Chondrocyte (in vitro differentiated cells): ENCODE measurements around the gene CTDNEP1. TPM values are rescaled to one million over a fixed set of nuclear protein-coding genes. Genes with fewer than 3 reads are reported as not detected.
A peak's percentile ranks its signal among the peaks of the same experiment; 100 is the strongest.
"Not testable (repeated sequence)": the region's sequence is repeated elsewhere in the genome, so short reads cannot be mapped to it uniquely, and the experiment has no call there.

Experiments used
- DNase-seq: peaks from one replicate; pipeline ENCODE4 v3.0.0; 2021; ENCODE audit warnings: mixed read lengths, low spot score
- H3K27ac Mint-ChIP-seq: one replicate; pipeline ENCODE4 v1.8.0; 2021; ENCODE audit warnings: mild to moderate bottlenecking, moderate library complexity, mixed read lengths; ENCODE audit not compliant: unreplicated experiment
- H3K27me3 Mint-ChIP-seq: 2 replicates; pipeline ENCODE4 v1.8.0; 2021; ENCODE audit warnings: low read depth, mixed read lengths
- H3K36me3 Mint-ChIP-seq: 2 replicates; pipeline ENCODE4 v1.8.0; 2021; ENCODE audit warnings: low read depth, mixed read lengths
- H3K4me1 Mint-ChIP-seq: 2 replicates; pipeline ENCODE4 v1.8.0; 2021; ENCODE audit warnings: low read depth, mild to moderate bottlenecking, mixed read lengths
- H3K4me3 Mint-ChIP-seq: one replicate; pipeline ENCODE4 v1.8.0; 2021; ENCODE audit warnings: mild to moderate bottlenecking, moderate library complexity, mixed read lengths; ENCODE audit not compliant: unreplicated experiment
- H3K9me3 Mint-ChIP-seq: 2 replicates; pipeline ENCODE4 v1.8.0; 2021; ENCODE audit warnings: low read depth, mixed read lengths
- CTCF ChIP-seq: fragments of 200-600 bp; sonication (generic); IDR thresholded peaks from 2 replicates; pipeline ENCODE4 v1.5.0; 2021; ENCODE audit warnings: antibody characterized with exemption, mild to moderate bottlenecking, moderate library complexity
- total RNA-seq: library from RNA; stranded (reverse); gene quantifications from 3 replicates; pipeline ENCODE4 v1.2.1, GENCODE V29; 2021

Gene CTDNEP1
- total RNA-seq, 1 donor from 2014 or later: 105 TPM

GRCh38 chr17:7250695-7251627, 573 bp downstream of the CTDNEP1 start:
- TF ChIP-seq CTCF: no peak
- H3K4me3 Mint-ChIP-seq: peak overlapping the region; percentile 98
- DNase-seq: no peak
- no peaks in the 10 kb centered on the region for H3K9me3 Mint-ChIP-seq
- H3K27me3 Mint-ChIP-seq: no peaks in the 10 kb centered on the region
- peaks cover 12% of the 10 kb centered on the region for H3K36me3 Mint-ChIP-seq
- peak overlapping the region; percentile 92 for H3K27ac Mint-ChIP-seq
- H3K4me1 Mint-ChIP-seq: peaks cover 41% of the 10 kb centered on the region

- no peaks in the 10 kb centered on the region for H3K9me3 Mint-ChIP-seq
- H3K36me3 Mint-ChIP-seq: peaks cover 14% of the 10 kb centered on the region
- TF ChIP-seq CTCF: no peak
- H3K4me3 Mint-ChIP-seq: peak overlapping the region; percentile 98
- H3K27me3 Mint-ChIP-seq: no peaks in the 10 kb centered on the region
- H3K4me1 Mint-ChIP-seq: peaks cover 41% of the 10 kb centered on the region
- DNase-seq: no peak
- peak overlapping the region; percentile 92 for H3K27ac Mint-ChIP-seq
Observed at GRCh38 chr17:7249830-7250229, 1.7 kb downstream of the CTDNEP1 start.

GRCh38 chr17:7249214-7249613, 2.3 kb downstream of the CTDNEP1 start:
- no peak for TF ChIP-seq CTCF
- peaks cover 40% of the 10 kb centered on the region for H3K4me1 Mint-ChIP-seq
- no peaks in the 10 kb centered on the region for H3K27me3 Mint-ChIP-seq
- H3K27ac Mint-ChIP-seq: peak overlapping the region; percentile 37
- H3K9me3 Mint-ChIP-seq: no peaks in the 10 kb centered on the region
- no peak for DNase-seq
- peak overlapping the region; percentile 29 for H3K4me3 Mint-ChIP-seq
- H3K36me3 Mint-ChIP-seq: peaks cover 17% of the 10 kb centered on the region

- Mint-ChIP-seq H3K4me3 (no peak overlapping the region), H3K9me3 (no peaks in the 10 kb centered on the region), H3K4me1 (peaks cover 37% of the 10 kb centered on the region), H3K27me3 (no peaks in the 10 kb centered on the region), H3K36me3 (peaks cover 17% of the 10 kb centered on the region), H3K27ac (peak overlapping the region; percentile 37)
- TF ChIP-seq CTCF: no peak
- DNase-seq: no peak
Observed at GRCh38 chr17:7248796-7249195, 2.7 kb downstream of the CTDNEP1 start.

- no peak for DNase-seq
- Mint-ChIP-seq H3K4me3 (no peak overlapping the region), H3K4me1 (peaks cover 33% of the 10 kb centered on the region), H3K27ac (no peak overlapping the region), H3K36me3 (peaks cover 18% of the 10 kb centered on the region), H3K9me3 (no peaks in the 10 kb centered on the region), H3K27me3 (no peaks in the 10 kb centered on the region)
- no peak for TF ChIP-seq CTCF
Observed at GRCh38 chr17:7246779-7247178, 4.8 kb downstream of the CTDNEP1 start.

GRCh38 chr17:7243838-7244237, 7.7 kb downstream of the CTDNEP1 start:
- H3K27ac Mint-ChIP-seq: peak overlapping the region; percentile 100
- H3K9me3 Mint-ChIP-seq, H3K27me3 Mint-ChIP-seq, DNase-seq: not testable (repeated sequence)
- H3K4me1 Mint-ChIP-seq: peaks cover 38% of the 10 kb centered on the region
- peaks cover 26% of the 10 kb centered on the region for H3K36me3 Mint-ChIP-seq
- peak overlapping the region; percentile 87 for H3K4me3 Mint-ChIP-seq
